A549 (cell line): ENCODE data around the gene VANGL1. TPM values are rescaled to one million over a fixed set of nuclear protein-coding genes. Genes with fewer than 3 reads are reported as not detected.

Experiments
- ATAC-seq, 2 experiments: fragments of 200-7000 bp in 1 of 2; fragments of >200 bp in 1 of 2; cut with Nextera tagmentation in 1 of 2; cut with Tn5 transposase in 1 of 2; 3 replicates each; pipeline versions ENCODE4 v1.8.0 to v1.9.1; 2018 to 2020; ENCODE audit warnings: mild to moderate bottlenecking in 1 of 2, moderate library complexity in 1 of 2
- CTCF ChIA-PET: fragments of 300-600 bp; sonication (Branson Sonifier 250); formaldehyde crosslinking; extraction: SDS; loops from one replicate; lab custom pipeline; 2021; ENCODE audit warnings: antibody characterized with exemption, inconsistent platforms; lab: Yijun Ruan, JAX
- POLR2A ChIA-PET: fragments of 350-600 bp; formaldehyde crosslinking; extraction: SDS; loops from one replicate; lab custom pipeline; 2021; ENCODE audit warnings: antibody characterized with exemption, inconsistent platforms; lab: Yijun Ruan, JAX
- DNase-seq, 2 experiments: peaks; one replicate each; pipeline versions ENCODE4 v3.0.0 to v3.0.0-alpha.2; 2011 to 2016; ENCODE audit warnings: low read depth in 1 of 2, low spot score in 1 of 2
- FAIRE-seq: peaks from 2 replicates; lab custom pipeline; 2011; peaks lifted over from hg19 to GRCh38; lab: Jason Lieb, UNC
- H3K27ac ChIP-seq, 2 experiments: fragments of >200 bp; sonication (Bioruptor Twin); formaldehyde crosslinking; 3 replicates each; pipeline ENCODE4 v1.5.1; 2016 to 2017
- H3K4me1 ChIP-seq: fragments of >200 bp; sonication (Bioruptor Twin); formaldehyde crosslinking; 3 replicates; pipeline ENCODE4 v1.6.1; 2016
- H3K4me2 ChIP-seq: fragments of >200 bp; sonication (Bioruptor Twin); formaldehyde crosslinking; 3 replicates; pipeline ENCODE4 v1.6.1; 2016
- H3K4me3 ChIP-seq: fragments of >200 bp; sonication (Bioruptor Twin); formaldehyde crosslinking; 3 replicates; pipeline ENCODE4 v1.5.1; 2016
- H3K9me3 ChIP-seq: fragments of >200 bp; sonication (Bioruptor Twin); formaldehyde crosslinking; 3 replicates; pipeline ENCODE4 v1.6.1; 2016
- CBX2 ChIP-seq: fragments of 200-600 bp; sonication (generic); IDR thresholded peaks from 2 replicates; pipeline ENCODE4 v1.6.1; 2016; ENCODE audit warnings: low read depth, mild to moderate bottlenecking, borderline replicate concordance
- CHD2 ChIP-seq: fragments of 150-350 bp; IDR thresholded peaks from 2 replicates; pipeline ENCODE4 v1.6.1; 2014; ENCODE audit warnings: low read length; ENCODE audit not compliant: partially characterized antibody
- EHMT2 ChIP-seq: fragments of 200-600 bp; sonication (generic); IDR thresholded peaks from 2 replicates; pipeline ENCODE4 v1.6.1; 2016; ENCODE audit warnings: antibody characterized with exemption, low read depth, mild to moderate bottlenecking, moderate library complexity
- ESRRA ChIP-seq: fragments of 150-350 bp; IDR thresholded peaks from 2 replicates; pipeline ENCODE4 v1.6.1; 2014; ENCODE audit warnings: mild to moderate bottlenecking, low read length, borderline replicate concordance
- FOSL2 ChIP-seq, 2 experiments: fragments of 450-650 bp in 1 of 2; fragments of >200 bp in 1 of 2; sonication (Bioruptor Twin) in 1 of 2; formaldehyde crosslinking; IDR thresholded peaks; 2 replicates each; pipeline versions ENCODE4 v1.5.0 to v1.6.1; 2016 to 2020; ENCODE audit warnings: mild to moderate bottlenecking in 1 of 2, moderate library complexity in 1 of 2
- FOXS1 ChIP-seq: fragments of 250-450 bp; sonication (Bioruptor Pico); IDR thresholded peaks from 2 replicates; pipeline ENCODE4 v1.5.0; 2020; ENCODE audit warnings: mild to moderate bottlenecking, moderate library complexity
- GATA3 ChIP-seq: IDR thresholded peaks from 2 replicates; pipeline ENCODE4 v1.6.1; 2012; ENCODE audit warnings: borderline replicate concordance
- HEYL ChIP-seq: fragments of 250-450 bp; sonication (Bioruptor Pico); IDR thresholded peaks from 2 replicates; pipeline ENCODE4 v1.8.0; 2021; ENCODE audit warnings: mild to moderate bottlenecking, moderate library complexity
- HMGXB4 ChIP-seq: fragments of 250-450 bp; sonication (Bioruptor Pico); IDR thresholded peaks from 2 replicates; pipeline ENCODE4 v1.5.0; 2021; ENCODE audit warnings: mild to moderate bottlenecking, moderate library complexity, borderline replicate concordance
- JUNB ChIP-seq: fragments of >200 bp; sonication (Bioruptor Twin); formaldehyde crosslinking; IDR thresholded peaks from 2 replicates; pipeline ENCODE4 v1.6.1; 2016
- NFE2L2 ChIP-seq: fragments of 150-350 bp; conservative IDR thresholded peaks from 2 replicates; pipeline ENCODE4 v1.6.1; 2014; ENCODE audit warnings: low read length
- NPAS2 ChIP-seq: fragments of 250-450 bp; sonication (Bioruptor Pico); IDR thresholded peaks from 2 replicates; pipeline ENCODE4 v1.8.0; 2022; ENCODE audit warnings: mild to moderate bottlenecking, moderate library complexity, borderline replicate concordance
- PBX3 ChIP-seq: IDR thresholded peaks from 2 replicates; pipeline ENCODE4 v1.6.1; 2012
- POLR2A ChIP-seq: IDR thresholded peaks from 2 replicates; pipeline ENCODE4 v1.6.1; 2012; ENCODE audit warnings: mild to moderate bottlenecking, low read length
- RAD21 ChIP-seq, 2 experiments: fragments of >200 bp in 1 of 2; sonication (Bioruptor Twin) in 1 of 2; formaldehyde crosslinking in 1 of 2; IDR thresholded peaks in 1 of 2; conservative IDR thresholded peaks in 1 of 2; 2 replicates in 1 of 2; 3 replicates in 1 of 2; pipeline ENCODE4 v1.6.1; 2012 to 2018; ENCODE audit warnings: inconsistent platforms in 1 of 2
- REST ChIP-seq: fragments of 200-600 bp; sonication (generic); IDR thresholded peaks from 2 replicates; pipeline ENCODE4 v1.6.1; 2016; ENCODE audit warnings: antibody characterized with exemption, mild to moderate bottlenecking, moderate library complexity
- RNF2 ChIP-seq: fragments of 200-600 bp; sonication (generic); IDR thresholded peaks from 2 replicates; pipeline ENCODE4 v1.6.1; 2016; ENCODE audit warnings: low read depth, mild to moderate bottlenecking, antibody characterized with exemption, moderate library complexity, borderline replicate concordance
- TP53 ChIP-seq: fragments of 250-450 bp; sonication (Bioruptor Pico); IDR thresholded peaks from 2 replicates; pipeline ENCODE4 v1.5.0; 2021; ENCODE audit warnings: mild to moderate bottlenecking, moderate library complexity
- WGBS: methylation state at CpG from one replicate; pipeline ENCODE4 v1.1.6; 2017; ENCODE audit errors: missing lambda C conversion rate; 5-methylcytosine and 5-hydroxymethylcytosine counted together
- polyA plus RNA-seq, 4 experiments: library from polyadenylated mRNA; depleted of rRNA in 3 of 4; stranded (reverse); fragments of >200 nt; fragmentation: RNase III in 1 of 4; extraction: RNeasy Plus Mini Kit Qiagen cat#74134 plus additional on column Dnase treatment in 1 of 4; gene quantifications; 2 replicates in 3 of 4; 3 replicates in 1 of 4; pipeline ENCODE4 v1.2.3, GENCODE V29; 2011 to 2017
- TF ChIP-seq, protein P1 (sequence below): IDR thresholded peaks from 2 replicates; pipeline ENCODE4 v1.6.1; 2012; ENCODE audit warnings: low read depth, borderline replicate concordance

Gene VANGL1
- polyA plus RNA-seq, 2 of the 4 experiments (the other 2 are of a cell fraction): 11.0 to 11.5 TPM

GRCh38 chr1:115712911-115713609 is 71.3 kb downstream of the VANGL1 start:
- CTCF ChIA-PET: interaction anchor here (0.8 to 1.2 kb wide), 3 partner anchors 9 to 104 kb away, joined by 3 to 4 read pairs (median 3); no protein-coding TSS in a partner anchor
- 67% methylated on average over 7 of the region's 10 CpGs for WGBS
- no peak for TF ChIP-seq RNF2
- no peak for TF ChIP-seq CHD2
- TF ChIP-seq EHMT2: no peak
- no peak for TF ChIP-seq TP53 (CRISPR knock-in tag)
- TF ChIP-seq RAD21 (conservative IDR thresholded peaks at IDR 0.05 in 1 of 2, IDR thresholded peaks at IDR 0.05 in 1 of 2): no peak
- no peak for TF ChIP-seq CBX2
- TF ChIP-seq FOSL2 (IDR thresholded peaks at IDR 0.05): no peak
- no peak for TF ChIP-seq FOSL2 (CRISPR knock-in tag; IDR thresholded peaks at IDR 0.05)
- TF ChIP-seq, all 56 proteins: peak for 0
- Histone ChIP-seq H3K4me3 (no peak overlapping the region), H3K27ac (no peak overlapping the region), H3K9me3 (no peaks in the 10 kb centered on the region), H3K4me2 (no peak overlapping the region), H3K4me1 (no peaks in the 10 kb centered on the region)
- POLR2A ChIA-PET: no interaction called here
- FAIRE-seq (no peak), ATAC-seq (peak in 1 of 2 experiments; percentile 13; a peak in 1 of 6 replicates), DNase-seq (no peak)

GRCh38 chr1:115713906-115714305 is 72.1 kb downstream of the VANGL1 start:
- TF ChIP-seq JUNB (no peak), NFE2L2 (no peak), POLR2A (no peak), FOSL2 (IDR thresholded peaks at IDR 0.05) (no peak), FOSL2 (CRISPR knock-in tag; IDR thresholded peaks at IDR 0.05) (no peak), PBX3 (no peak), HMGXB4 (no peak), GATA3 (no peak)
- TF ChIP-seq, protein P1, sequence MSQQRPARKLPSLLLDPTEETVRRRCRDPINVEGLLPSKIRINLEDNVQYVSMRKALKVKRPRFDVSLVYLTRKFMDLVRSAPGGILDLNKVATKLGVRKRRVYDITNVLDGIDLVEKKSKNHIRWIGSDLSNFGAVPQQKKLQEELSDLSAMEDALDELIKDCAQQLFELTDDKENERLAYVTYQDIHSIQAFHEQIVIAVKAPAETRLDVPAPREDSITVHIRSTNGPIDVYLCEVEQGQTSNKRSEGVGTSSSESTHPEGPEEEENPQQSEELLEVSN: no peak
- FAIRE-seq: no peak
- CTCF ChIA-PET: interaction anchor here (0.8 to 1.2 kb wide), 3 partner anchors 10 to 58 kb away, joined by 3 read pairs; no protein-coding TSS in a partner anchor
- Histone ChIP-seq H3K4me2 (no peak overlapping the region), H3K4me3 (no peak overlapping the region), H3K9me3 (no peaks in the 10 kb centered on the region), H3K4me1 (no peaks in the 10 kb centered on the region), H3K27ac (no peak overlapping the region)
- POLR2A ChIA-PET: no interaction called here
- ATAC-seq: no peak
- WGBS: 68% methylated on average over 5 of the region's 5 CpGs
- no peak for DNase-seq

GRCh38 chr1:115714572-115715141 is 72.9 kb downstream of the VANGL1 start:
- no peak for ATAC-seq
- CTCF ChIA-PET: interaction anchor here (1.0 to 1.9 kb wide), 3 partner anchors 8 to 106 kb away, joined by 3 to 5 read pairs (median 3); no protein-coding TSS in a partner anchor
- H3K4me3 ChIP-seq: no peak overlapping the region
- 0% methylated on average over 1 of the region's 1 CpG for WGBS
- no peak for FAIRE-seq
- no peak overlapping the region for H3K27ac ChIP-seq
- H3K4me2 ChIP-seq: no peak overlapping the region
- H3K9me3 ChIP-seq: no peaks in the 10 kb centered on the region
- POLR2A ChIA-PET: no interaction called here
- H3K4me1 ChIP-seq: no peaks in the 10 kb centered on the region
- DNase-seq: no peak
- TF ChIP-seq ESRRA: no peak
- TF ChIP-seq FOSL2 (IDR thresholded peaks at IDR 0.05): no peak
- TF ChIP-seq FOSL2 (CRISPR knock-in tag; IDR thresholded peaks at IDR 0.05): no peak
- no peak for TF ChIP-seq CBX2
- TF ChIP-seq GATA3: no peak
- TF ChIP-seq FOXS1 (CRISPR knock-in tag): no peak
- no peak for TF ChIP-seq HMGXB4
- no peak for TF ChIP-seq REST
- no peak for TF ChIP-seq NPAS2
- TF ChIP-seq HEYL (CRISPR knock-in tag): no peak
- no peak for TF ChIP-seq TP53 (CRISPR knock-in tag)
- TF ChIP-seq, protein P1: no peak
